ENCODE data around the gene PRDX3.

Gene PRDX3

DNA sequence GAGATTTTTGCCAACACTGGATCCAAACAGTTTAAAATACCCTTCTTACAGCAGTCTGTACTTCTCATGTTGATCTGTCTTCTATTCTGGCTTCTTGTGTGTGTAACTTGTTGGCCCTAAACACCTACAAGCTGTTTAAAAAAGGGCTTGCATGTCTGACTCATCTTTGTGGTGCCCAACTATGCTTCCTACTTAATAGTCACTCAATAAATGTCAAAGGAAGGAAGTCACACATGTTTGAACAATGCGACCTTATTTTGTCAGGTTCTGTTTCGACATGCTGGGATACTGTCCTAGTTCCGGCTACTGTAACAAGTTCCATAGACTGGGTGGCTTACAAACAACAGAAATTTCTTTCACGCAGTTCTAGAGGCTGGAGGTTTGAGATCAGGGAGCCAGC lies 19.3 kb upstream of the PRDX3 start:
- DNase-seq (ENCODE audit: low read depth), result peak; percentile 56
- no peak overlapping the region for H3K4me3 ChIP-seq (ENCODE audit: low read depth, low read length)
- TF ChIP-seq, protein P1, sequence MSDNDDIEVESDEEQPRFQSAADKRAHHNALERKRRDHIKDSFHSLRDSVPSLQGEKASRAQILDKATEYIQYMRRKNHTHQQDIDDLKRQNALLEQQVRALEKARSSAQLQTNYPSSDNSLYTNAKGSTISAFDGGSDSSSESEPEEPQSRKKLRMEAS (IDR thresholded peaks at IDR 0.05; ENCODE audit: low read depth, low read length), result no peak
- TF ChIP-seq POLR2A (IDR thresholded peaks at IDR 0.05; ENCODE audit: extremely low read depth, insufficient read length), result no peak
- TF ChIP-seq, protein P2, sequence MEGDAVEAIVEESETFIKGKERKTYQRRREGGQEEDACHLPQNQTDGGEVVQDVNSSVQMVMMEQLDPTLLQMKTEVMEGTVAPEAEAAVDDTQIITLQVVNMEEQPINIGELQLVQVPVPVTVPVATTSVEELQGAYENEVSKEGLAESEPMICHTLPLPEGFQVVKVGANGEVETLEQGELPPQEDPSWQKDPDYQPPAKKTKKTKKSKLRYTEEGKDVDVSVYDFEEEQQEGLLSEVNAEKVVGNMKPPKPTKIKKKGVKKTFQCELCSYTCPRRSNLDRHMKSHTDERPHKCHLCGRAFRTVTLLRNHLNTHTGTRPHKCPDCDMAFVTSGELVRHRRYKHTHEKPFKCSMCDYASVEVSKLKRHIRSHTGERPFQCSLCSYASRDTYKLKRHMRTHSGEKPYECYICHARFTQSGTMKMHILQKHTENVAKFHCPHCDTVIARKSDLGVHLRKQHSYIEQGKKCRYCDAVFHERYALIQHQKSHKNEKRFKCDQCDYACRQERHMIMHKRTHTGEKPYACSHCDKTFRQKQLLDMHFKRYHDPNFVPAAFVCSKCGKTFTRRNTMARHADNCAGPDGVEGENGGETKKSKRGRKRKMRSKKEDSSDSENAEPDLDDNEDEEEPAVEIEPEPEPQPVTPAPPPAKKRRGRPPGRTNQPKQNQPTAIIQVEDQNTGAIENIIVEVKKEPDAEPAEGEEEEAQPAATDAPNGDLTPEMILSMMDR (IDR thresholded peaks at IDR 0.05; ENCODE audit: low read depth, low read length), result no peak
- no peak for TF ChIP-seq MYC (IDR thresholded peaks at IDR 0.05; ENCODE audit: low read depth, low read length)

DNA sequence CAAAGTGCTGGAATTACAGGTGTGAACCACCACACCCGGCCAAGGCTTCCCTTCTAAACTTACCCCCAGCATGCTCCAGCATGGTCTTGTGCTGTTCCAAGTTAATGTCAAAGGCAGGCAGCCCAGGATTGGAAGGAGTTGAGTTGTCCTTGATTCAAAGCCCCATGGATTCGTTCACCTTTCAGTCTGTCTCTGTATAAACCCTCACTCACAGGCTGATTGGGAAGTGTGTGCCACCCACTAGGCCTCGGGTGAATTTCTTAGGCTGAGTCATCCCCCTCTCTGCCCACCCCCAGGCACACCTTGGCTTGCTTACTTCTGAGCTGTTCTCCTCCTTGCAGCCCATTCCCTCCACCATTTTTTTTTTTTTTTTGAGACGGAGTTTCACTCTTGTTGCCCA lies 13.3 kb upstream of the PRDX3 start:
- no peak for DNase-seq (ENCODE audit: low read depth)
- TF ChIP-seq, protein P2 (IDR thresholded peaks at IDR 0.05; ENCODE audit: low read depth, low read length), result no peak
- H3K4me3 ChIP-seq (ENCODE audit: low read depth, low read length), result no peak overlapping the region

DNA sequence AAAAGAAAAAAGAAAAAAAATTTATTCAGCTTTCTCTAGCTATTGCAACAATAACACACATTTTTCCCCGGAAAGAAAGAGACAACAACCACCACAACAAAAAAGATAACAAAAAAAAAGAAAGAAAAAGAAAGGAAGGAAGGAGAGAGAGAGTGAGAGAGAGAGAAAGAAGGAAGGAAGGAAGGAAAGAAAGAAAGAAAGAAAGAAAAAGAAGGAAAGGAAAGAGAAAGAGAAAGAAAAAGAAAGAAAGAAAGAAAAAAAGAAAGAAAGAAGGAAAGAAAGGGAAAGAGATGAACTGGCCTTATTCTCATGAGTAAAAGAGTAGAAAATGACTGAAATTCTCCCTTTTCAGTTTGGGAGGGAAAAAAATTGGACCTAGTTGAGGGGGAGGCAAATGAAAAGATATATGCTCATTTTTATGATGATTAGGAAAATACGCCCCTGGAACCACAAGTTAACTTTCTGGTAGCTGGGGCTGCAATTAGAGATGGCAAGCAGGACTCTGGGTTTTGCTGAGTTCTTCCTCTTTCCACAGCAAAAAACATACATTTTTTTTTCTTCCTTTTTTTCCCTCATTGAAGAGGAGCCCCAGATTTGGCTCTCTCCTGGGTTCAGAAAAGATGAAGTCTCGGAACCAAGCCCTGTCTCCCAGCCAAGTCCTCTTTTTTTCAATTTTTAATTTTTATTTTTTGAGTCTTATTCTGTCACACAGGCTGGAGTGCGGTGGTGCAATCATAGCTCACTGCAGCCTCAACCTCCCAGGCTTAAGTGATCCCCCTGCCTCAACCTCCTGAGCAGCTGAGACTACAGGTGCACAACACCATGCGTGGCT lies 12.6 kb upstream of the PRDX3 start:
- no peak overlapping the region for H3K4me3 ChIP-seq (ENCODE audit: low read depth, low read length)
- TF ChIP-seq, protein P2 (IDR thresholded peaks at IDR 0.05; ENCODE audit: low read depth, low read length), result no peak
- TF ChIP-seq POLR2A (IDR thresholded peaks at IDR 0.05; ENCODE audit: extremely low read depth, insufficient read length) (no peak), MYC (IDR thresholded peaks at IDR 0.05; ENCODE audit: low read depth, low read length) (no peak)
- TF ChIP-seq, protein P1 (IDR thresholded peaks at IDR 0.05; ENCODE audit: low read depth, low read length), result no peak
- peak; percentile 73 for DNase-seq (ENCODE audit: low read depth)

DNA sequence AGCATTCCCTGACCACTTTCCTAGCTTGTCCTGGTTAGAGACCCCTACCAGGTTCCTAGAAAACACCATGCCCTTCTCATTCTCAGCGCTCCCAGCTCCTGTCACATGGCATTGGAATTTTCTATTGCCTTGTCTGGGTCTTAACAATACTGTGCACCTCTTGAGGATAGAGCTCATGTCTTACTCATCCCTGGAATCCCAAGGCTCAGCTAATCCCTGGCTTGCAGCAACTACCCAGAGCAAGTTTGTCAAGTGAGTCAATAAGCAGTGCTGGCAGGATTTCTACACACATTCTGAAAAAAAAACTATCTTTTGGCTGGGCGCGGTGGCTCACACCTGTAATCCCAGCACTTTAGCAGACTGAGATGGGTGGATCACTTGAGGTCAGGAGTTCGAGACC lies 11.7 kb upstream of the PRDX3 start:
- TF ChIP-seq, protein P1 (IDR thresholded peaks at IDR 0.05; ENCODE audit: low read depth, low read length), result no peak
- TF ChIP-seq, protein P2 (IDR thresholded peaks at IDR 0.05; ENCODE audit: low read depth, low read length), result no peak
- TF ChIP-seq MYC (IDR thresholded peaks at IDR 0.05; ENCODE audit: low read depth, low read length) (no peak), POLR2A (IDR thresholded peaks at IDR 0.05; ENCODE audit: extremely low read depth, insufficient read length) (no peak)
- no peak overlapping the region for H3K4me3 ChIP-seq (ENCODE audit: low read depth, low read length)
- DNase-seq (ENCODE audit: low read depth), result no peak

DNA sequence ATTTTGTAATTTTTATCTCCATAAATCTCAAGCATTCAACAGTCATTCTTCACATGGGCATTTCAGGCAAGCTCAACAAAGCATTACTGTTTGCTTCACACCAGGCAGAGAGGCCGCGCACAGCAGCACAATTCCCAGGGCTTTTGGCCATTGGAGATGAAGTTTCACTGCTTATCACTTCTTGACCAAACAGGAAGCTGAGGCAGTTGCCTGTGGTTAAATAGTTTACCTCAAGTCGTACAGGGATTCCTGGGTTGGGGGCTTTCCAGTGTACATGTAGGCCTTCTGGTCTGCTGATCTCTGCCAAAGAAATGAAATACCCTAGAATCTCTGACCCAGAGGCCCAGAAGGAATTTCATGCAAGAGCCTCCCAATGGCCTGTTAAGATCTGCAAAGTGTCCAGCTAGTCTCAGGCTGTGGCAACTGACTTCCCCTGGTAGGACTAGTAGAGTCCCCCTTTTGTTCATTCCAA lies 11.2 kb upstream of the PRDX3 start:
- H3K4me3 ChIP-seq (ENCODE audit: low read depth, low read length), result no peak overlapping the region
- TF ChIP-seq, protein P1 (IDR thresholded peaks at IDR 0.05; ENCODE audit: low read depth, low read length), result peak; percentile 63
- TF ChIP-seq, protein P2 (IDR thresholded peaks at IDR 0.05; ENCODE audit: low read depth, low read length), result no peak
- TF ChIP-seq MYC (IDR thresholded peaks at IDR 0.05; ENCODE audit: low read depth, low read length) (peak; percentile 54), POLR2A (IDR thresholded peaks at IDR 0.05; ENCODE audit: extremely low read depth, insufficient read length) (no peak)
- DNase-seq (ENCODE audit: low read depth), result peak; percentile 91
